ENCODE results near the gene MTARC2.
"Not testable (repeated sequence)": the region's sequence is repeated elsewhere in the genome, so short reads cannot be mapped to it uniquely, and the experiment has no call there.

- not testable (repeated sequence) for TF ChIP-seq CTCF, POLR2A (IDR thresholded peaks at IDR 0.05)
Observed at GRCh38 chr1:220721266-220721665, 26.9 kb upstream of the MTARC2 start.

All from right lobe of liver (tissue), 4 donors.